ENCODE measurements around the gene RIC3.

DNA sequence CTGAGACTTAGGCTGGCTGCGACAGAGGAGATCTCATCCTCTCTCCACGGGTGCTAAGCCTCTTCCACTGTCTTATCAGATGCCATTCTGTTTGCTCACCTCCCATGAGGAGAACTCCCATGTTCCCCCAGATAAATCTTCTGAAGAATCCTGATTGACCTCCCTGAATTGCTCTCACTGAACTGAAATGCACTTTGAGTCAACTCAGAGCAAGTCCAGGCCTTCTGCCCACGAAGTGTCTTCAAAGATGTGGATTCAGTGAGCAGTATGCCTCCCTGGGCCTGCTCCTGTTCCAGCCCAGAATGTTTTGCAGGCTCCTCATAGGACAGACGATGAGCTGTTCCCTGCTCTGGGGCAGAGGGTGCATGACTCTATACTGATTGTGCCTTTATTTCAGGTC, 70.5 kb downstream of the RIC3 start:
- TF ChIP-seq, protein P1, sequence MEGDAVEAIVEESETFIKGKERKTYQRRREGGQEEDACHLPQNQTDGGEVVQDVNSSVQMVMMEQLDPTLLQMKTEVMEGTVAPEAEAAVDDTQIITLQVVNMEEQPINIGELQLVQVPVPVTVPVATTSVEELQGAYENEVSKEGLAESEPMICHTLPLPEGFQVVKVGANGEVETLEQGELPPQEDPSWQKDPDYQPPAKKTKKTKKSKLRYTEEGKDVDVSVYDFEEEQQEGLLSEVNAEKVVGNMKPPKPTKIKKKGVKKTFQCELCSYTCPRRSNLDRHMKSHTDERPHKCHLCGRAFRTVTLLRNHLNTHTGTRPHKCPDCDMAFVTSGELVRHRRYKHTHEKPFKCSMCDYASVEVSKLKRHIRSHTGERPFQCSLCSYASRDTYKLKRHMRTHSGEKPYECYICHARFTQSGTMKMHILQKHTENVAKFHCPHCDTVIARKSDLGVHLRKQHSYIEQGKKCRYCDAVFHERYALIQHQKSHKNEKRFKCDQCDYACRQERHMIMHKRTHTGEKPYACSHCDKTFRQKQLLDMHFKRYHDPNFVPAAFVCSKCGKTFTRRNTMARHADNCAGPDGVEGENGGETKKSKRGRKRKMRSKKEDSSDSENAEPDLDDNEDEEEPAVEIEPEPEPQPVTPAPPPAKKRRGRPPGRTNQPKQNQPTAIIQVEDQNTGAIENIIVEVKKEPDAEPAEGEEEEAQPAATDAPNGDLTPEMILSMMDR (IDR thresholded peaks at IDR 0.05) = no peak
- TF ChIP-seq POLR2AphosphoS5 (IDR thresholded peaks at IDR 0.05) = no peak
